ENCODE results near the gene GAP43.

The GAP43 gene

DNA sequence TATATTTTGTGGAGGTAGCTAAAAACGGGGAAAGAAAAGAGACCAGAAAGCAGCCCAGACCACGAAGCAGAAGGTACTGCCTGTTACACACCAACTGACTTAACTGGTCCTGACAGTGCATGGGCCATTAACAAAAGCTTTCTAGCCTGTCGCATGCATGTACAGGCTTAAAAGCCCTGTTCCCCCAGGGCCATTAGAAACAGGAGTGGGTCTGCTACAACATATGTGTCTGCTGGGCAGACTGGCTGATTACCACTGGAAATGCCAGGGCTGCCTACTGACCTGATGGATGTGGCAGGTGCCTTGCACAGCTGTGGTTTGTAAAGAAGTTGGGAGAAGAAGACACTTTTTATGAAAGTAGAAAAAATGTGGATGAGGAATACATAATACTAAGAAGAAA lies 137.4 kb downstream of the GAP43 start:
- DNase-seq (ENCODE audit: low read depth), result no peak

GRCh38 chr3:115761927-115762305 lies 138.6 kb downstream of the GAP43 start:
- no peak for DNase-seq (ENCODE audit: low read depth)
- TF ChIP-seq, protein P1, sequence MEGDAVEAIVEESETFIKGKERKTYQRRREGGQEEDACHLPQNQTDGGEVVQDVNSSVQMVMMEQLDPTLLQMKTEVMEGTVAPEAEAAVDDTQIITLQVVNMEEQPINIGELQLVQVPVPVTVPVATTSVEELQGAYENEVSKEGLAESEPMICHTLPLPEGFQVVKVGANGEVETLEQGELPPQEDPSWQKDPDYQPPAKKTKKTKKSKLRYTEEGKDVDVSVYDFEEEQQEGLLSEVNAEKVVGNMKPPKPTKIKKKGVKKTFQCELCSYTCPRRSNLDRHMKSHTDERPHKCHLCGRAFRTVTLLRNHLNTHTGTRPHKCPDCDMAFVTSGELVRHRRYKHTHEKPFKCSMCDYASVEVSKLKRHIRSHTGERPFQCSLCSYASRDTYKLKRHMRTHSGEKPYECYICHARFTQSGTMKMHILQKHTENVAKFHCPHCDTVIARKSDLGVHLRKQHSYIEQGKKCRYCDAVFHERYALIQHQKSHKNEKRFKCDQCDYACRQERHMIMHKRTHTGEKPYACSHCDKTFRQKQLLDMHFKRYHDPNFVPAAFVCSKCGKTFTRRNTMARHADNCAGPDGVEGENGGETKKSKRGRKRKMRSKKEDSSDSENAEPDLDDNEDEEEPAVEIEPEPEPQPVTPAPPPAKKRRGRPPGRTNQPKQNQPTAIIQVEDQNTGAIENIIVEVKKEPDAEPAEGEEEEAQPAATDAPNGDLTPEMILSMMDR (IDR thresholded peaks at IDR 0.05; ENCODE audit: low read depth, low read length), result no peak
- no peak for TF ChIP-seq MYC (IDR thresholded peaks at IDR 0.05; ENCODE audit: low read depth, low read length)
- TF ChIP-seq POLR2A (IDR thresholded peaks at IDR 0.05; ENCODE audit: extremely low read depth, insufficient read length), result no peak
- TF ChIP-seq MAX (IDR thresholded peaks at IDR 0.05; ENCODE audit: low read depth, low read length), result no peak

More for the DNA sequence above, 137.4 kb downstream of the GAP43 start:
- no peak for TF ChIP-seq MAX (IDR thresholded peaks at IDR 0.05; ENCODE audit: low read depth, low read length)
- no peak for TF ChIP-seq MYC (IDR thresholded peaks at IDR 0.05; ENCODE audit: low read depth, low read length)
- TF ChIP-seq, protein P1 (IDR thresholded peaks at IDR 0.05; ENCODE audit: low read depth, low read length), result no peak
- no peak for TF ChIP-seq POLR2A (IDR thresholded peaks at IDR 0.05; ENCODE audit: extremely low read depth, insufficient read length)
- H3K4me3 ChIP-seq (ENCODE audit: low read depth, low read length), result no peak overlapping the region

DNA sequence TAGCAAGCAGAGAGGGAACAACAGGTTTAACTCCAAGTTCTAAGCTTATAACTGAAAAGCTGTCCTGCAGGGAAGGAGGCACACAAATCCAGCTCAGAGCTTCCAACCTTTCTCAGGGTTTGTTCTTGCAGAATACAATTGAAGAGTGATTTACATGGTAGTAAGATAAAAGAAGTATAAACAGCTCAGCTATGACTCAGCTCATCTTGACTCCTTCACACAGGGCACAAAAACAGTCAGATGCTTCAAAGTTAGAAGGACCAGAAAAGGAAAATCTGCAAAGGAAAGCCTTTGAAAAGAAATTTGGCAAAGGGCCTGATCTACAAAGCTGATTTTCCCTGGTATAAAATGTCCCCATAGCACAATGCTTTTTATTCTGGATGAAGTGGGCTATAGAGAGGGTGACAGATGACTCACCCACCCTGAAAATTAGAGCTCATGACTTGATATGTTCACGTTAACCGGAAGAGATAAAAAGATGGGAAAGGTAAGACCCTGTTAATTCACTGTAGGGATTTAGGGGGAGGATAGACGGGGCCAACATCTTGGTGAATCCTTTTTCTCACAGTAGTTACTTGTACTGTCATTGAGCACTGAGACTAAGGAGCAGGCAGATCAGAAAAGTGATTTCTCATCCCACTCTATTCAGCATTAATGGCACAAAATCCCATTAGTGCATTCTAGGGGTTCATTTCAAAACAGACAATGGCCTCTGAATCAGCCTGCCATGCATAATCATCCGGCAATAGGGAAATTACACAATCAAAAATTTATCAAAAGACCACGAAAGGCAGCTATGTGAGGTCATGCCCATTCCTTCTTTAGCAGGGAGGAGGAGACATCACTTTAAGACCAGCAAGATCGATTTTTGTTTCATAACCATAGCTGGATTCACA lies 143.5 kb downstream of the GAP43 start:
- no peak overlapping the region for H3K4me3 ChIP-seq (ENCODE audit: low read depth, low read length)
- DNase-seq (ENCODE audit: low read depth), result no peak
- no peak for TF ChIP-seq POLR2A (IDR thresholded peaks at IDR 0.05; ENCODE audit: extremely low read depth, insufficient read length)
- TF ChIP-seq MAX (IDR thresholded peaks at IDR 0.05; ENCODE audit: low read depth, low read length), result no peak
- no peak for TF ChIP-seq MYC (IDR thresholded peaks at IDR 0.05; ENCODE audit: low read depth, low read length)
- TF ChIP-seq, protein P1 (IDR thresholded peaks at IDR 0.05; ENCODE audit: low read depth, low read length), result no peak

More at GRCh38 chr3:115761927-115762305, 138.6 kb downstream of the GAP43 start:
- H3K4me3 ChIP-seq (ENCODE audit: low read depth, low read length), result no peak overlapping the region

DNA sequence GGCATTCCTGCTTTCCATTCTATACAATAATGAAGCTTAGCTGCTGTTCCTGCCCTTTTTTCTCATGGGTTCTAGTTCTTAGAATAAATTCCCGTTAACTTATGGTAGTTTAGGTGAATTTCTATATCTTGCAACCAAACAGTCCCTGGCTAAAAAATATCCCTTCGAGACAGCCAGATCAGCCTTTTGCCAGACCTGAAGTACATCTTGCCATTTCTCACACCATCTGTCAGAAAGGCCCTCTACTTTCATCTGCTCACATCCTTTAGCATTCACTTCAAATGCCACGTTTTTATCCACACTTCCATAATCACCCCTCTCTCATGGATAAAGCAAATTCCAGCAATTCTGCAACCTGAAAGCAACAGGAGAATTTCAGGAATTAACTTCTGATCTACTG lies 145.4 kb downstream of the GAP43 start:
- no peak for DNase-seq (ENCODE audit: low read depth)
- H3K4me3 ChIP-seq (ENCODE audit: low read depth, low read length), result no peak overlapping the region
- TF ChIP-seq MAX (IDR thresholded peaks at IDR 0.05; ENCODE audit: low read depth, low read length) (no peak), MYC (IDR thresholded peaks at IDR 0.05; ENCODE audit: low read depth, low read length) (no peak), POLR2A (IDR thresholded peaks at IDR 0.05; ENCODE audit: extremely low read depth, insufficient read length) (no peak)
- TF ChIP-seq, protein P1 (IDR thresholded peaks at IDR 0.05; ENCODE audit: low read depth, low read length), result no peak
